Panc1 (cell line): ENCODE results near the gene POU4F2. TPM values are rescaled to one million over a fixed set of nuclear protein-coding genes. Genes with fewer than 3 reads are reported as not detected.
A peak's percentile ranks its signal among the peaks of the same experiment; 100 is the strongest.

ENCODE experiments used
- ATAC-seq: fragments of 200-7000 bp; cut with Tn5 transposase; 2 replicates; pipeline ENCODE4 v1.9.1; 2020; ENCODE audit warnings: mild to moderate bottlenecking, moderate library complexity
- BruUV-seq: library from RNA; stranded (reverse); fragments of 400-500 nt; replicated peaks from 2 replicates; lab custom pipeline; 2021; lab: Mats Ljungman, UMichigan
- CTCF ChIA-PET: fragments of 300-600 bp; sonication (Branson Sonifier 250); formaldehyde crosslinking; loops from one replicate; lab custom pipeline; 2022; ENCODE audit warnings: antibody characterized with exemption; lab: Charles Lee
- POLR2A ChIA-PET: fragments of 300-600 bp; sonication (Branson Sonifier 250); formaldehyde crosslinking; loops from one replicate; lab custom pipeline; 2022; ENCODE audit warnings: antibody characterized with exemption; lab: Charles Lee
- DNase-seq: peaks from one replicate; pipeline ENCODE4 v3.0.0-alpha.2; 2010; ENCODE audit warnings: low read depth, low spot score
- H3K27ac ChIP-seq: 2 replicates; pipeline ENCODE4 v1.5.1; 2011; ENCODE audit warnings: mild to moderate bottlenecking, low read length, inconsistent platforms
- H3K27me3 ChIP-seq: fragments of 200-500 bp; sonication (Bioruptor generic); 2 replicates; pipeline ENCODE4 v1.6.0; 2014; ENCODE audit warnings: low read length, inconsistent platforms; ENCODE audit not compliant: control insufficient read depth, insufficient read depth
- H3K36me3 ChIP-seq: fragments of 200-500 bp; sonication (Bioruptor generic); 2 replicates; pipeline ENCODE4 v1.5.1; 2014; ENCODE audit warnings: inconsistent platforms, mild to moderate bottlenecking, low read length, moderate library complexity; ENCODE audit not compliant: control insufficient read depth, insufficient read depth
- H3K4me1 ChIP-seq: 2 replicates; pipeline ENCODE4 v1.5.1; 2011; ENCODE audit warnings: inconsistent platforms, mild to moderate bottlenecking, low read length, moderate library complexity; ENCODE audit not compliant: control insufficient read depth, insufficient read depth
- H3K4me3 ChIP-seq, 2 experiments: 2 replicates each; pipeline ENCODE4 v1.5.1; 2011 to 2012; ENCODE audit warnings: low read depth in 2 of 2, low read length in 2 of 2, mild to moderate bottlenecking in 2 of 2, inconsistent platforms in 1 of 2, moderate library complexity in 1 of 2
- H3K9me3 ChIP-seq: fragments of 200-500 bp; sonication (Bioruptor generic); 2 replicates; pipeline ENCODE4 v1.5.1; 2014; ENCODE audit warnings: low read depth, mild to moderate bottlenecking, inconsistent platforms, low read length, moderate library complexity; ENCODE audit not compliant: control insufficient read depth, insufficient read depth
- CTCF ChIP-seq: fragments of 450-650 bp; IDR thresholded peaks from 2 replicates; pipeline ENCODE4 v1.5.1; 2017; ENCODE audit warnings: mild to moderate bottlenecking
- POLR2AphosphoS5 ChIP-seq: IDR thresholded peaks from 2 replicates; pipeline ENCODE4 v1.6.1; 2012; ENCODE audit warnings: mild to moderate bottlenecking, low read depth, low read length, moderate library complexity
- REST ChIP-seq, 2 experiments: IDR thresholded peaks; 2 replicates each; pipeline ENCODE4 v1.6.1; 2011 to 2012; ENCODE audit warnings: low read depth in 2 of 2, control low read depth in 1 of 2, low read length in 1 of 2, mild to moderate bottlenecking in 1 of 2, moderate library complexity in 1 of 2; ENCODE audit not compliant: insufficient read depth in 1 of 2
- SIN3A ChIP-seq: IDR thresholded peaks from 2 replicates; pipeline ENCODE4 v1.6.1; 2012; ENCODE audit warnings: low read depth, mild to moderate bottlenecking, low read length, moderate library complexity, borderline replicate concordance; ENCODE audit not compliant: insufficient read depth
- TCF7L2 ChIP-seq: IDR thresholded peaks from 2 replicates; pipeline ENCODE4 v1.6.1; 2011; ENCODE audit warnings: mild to moderate bottlenecking, low read depth, low read length, inconsistent platforms
- in situ Hi-C: cut with HindIII; loops from 2 replicates; pipeline ENCODE4 v1.10.0; 2016; ENCODE audit warnings: low sequenced_read_pairs, low pct_unique_long_range_greater_than_20kb
- intact Hi-C: fragments of 100-400 bp; cut with micrococcal nuclease; formaldehyde crosslinking; loops from one replicate; pipeline ENCODE4 v1.10.0; 2022; ENCODE audit not compliant: unreplicated experiment
- total RNA-seq: library from RNA; stranded (reverse); gene quantifications from one replicate; pipeline ENCODE4 v1.2.1, GENCODE V29; 2021; ENCODE audit not compliant: unreplicated experiment

POU4F2 gene
- total RNA-seq, 1 experiment from 2014 or later: not detected

- Histone ChIP-seq H3K9me3 (no peaks in the 10 kb centered on the region), H3K36me3 (no peaks in the 10 kb centered on the region), H3K27me3 (no peaks in the 10 kb centered on the region), H3K4me3 (peak overlapping the region in 1 of 2 experiments; percentile 16; a peak in 1 of 4 replicates), H3K4me1 (no peaks in the 10 kb centered on the region), H3K27ac (no peak overlapping the region)
- POLR2A ChIA-PET: no interaction called here
- no TSS peak for BruUV-seq
- ATAC-seq (no peak), DNase-seq (no peak)
- TF ChIP-seq SIN3A (no peak), CTCF (no peak), POLR2AphosphoS5 (no peak), REST (IDR thresholded peaks at IDR 0.05; ENCODE audit: insufficient read depth in 1 of 2, low read depth in 2 of 2, low read length in 1 of 2) (no peak), TCF7L2 (no peak)
- in situ Hi-C loops: no loop called here
- intact Hi-C loops: no loop called here
- CTCF ChIA-PET: no interaction called here
These were observed 5.3 kb upstream of the POU4F2 start for GRCh38 chr4:146633471-146633800.

- BruUV-seq: no TSS peak
- ChIA-PET CTCF (no interaction called here), POLR2A (no interaction called here)
- Histone ChIP-seq H3K9me3 (no peaks in the 10 kb centered on the region), H3K27ac (no peak overlapping the region), H3K36me3 (no peaks in the 10 kb centered on the region), H3K27me3 (no peaks in the 10 kb centered on the region), H3K4me3 (no peak overlapping the region), H3K4me1 (no peaks in the 10 kb centered on the region)
- in situ Hi-C loops: no loop called here
- ATAC-seq: no peak
- intact Hi-C loops: no loop called here
- no peak for DNase-seq
- TF ChIP-seq POLR2AphosphoS5 (no peak), TCF7L2 (no peak), REST (IDR thresholded peaks at IDR 0.05; ENCODE audit: insufficient read depth in 1 of 2, low read depth in 2 of 2, low read length in 1 of 2) (no peak), SIN3A (no peak), CTCF (no peak)
These were observed 3.9 kb upstream of the POU4F2 start for GRCh38 chr4:146634825-146635224.
